ENCODE measurements around the gene NSFL1C.

DNA sequence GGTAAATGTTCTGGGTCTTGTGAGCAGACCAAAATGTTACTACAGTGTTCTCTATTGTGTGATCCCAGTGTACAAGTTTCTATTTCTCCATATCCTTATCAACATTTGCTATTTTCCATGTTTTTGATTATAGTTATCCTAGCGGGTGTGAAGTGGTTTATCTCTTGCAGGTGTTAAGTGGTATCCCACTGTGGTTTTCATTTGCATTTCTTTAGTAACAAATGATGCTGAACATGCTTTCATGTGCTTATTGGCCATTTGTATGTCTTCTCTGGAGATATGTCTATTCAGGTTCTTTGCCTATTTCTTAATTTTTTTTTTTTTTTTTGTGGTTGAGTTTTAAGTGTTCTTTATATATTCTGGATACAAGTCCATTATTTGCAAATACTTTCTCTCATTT, 35.5 kb downstream of the NSFL1C start:
- TF ChIP-seq, protein P1, sequence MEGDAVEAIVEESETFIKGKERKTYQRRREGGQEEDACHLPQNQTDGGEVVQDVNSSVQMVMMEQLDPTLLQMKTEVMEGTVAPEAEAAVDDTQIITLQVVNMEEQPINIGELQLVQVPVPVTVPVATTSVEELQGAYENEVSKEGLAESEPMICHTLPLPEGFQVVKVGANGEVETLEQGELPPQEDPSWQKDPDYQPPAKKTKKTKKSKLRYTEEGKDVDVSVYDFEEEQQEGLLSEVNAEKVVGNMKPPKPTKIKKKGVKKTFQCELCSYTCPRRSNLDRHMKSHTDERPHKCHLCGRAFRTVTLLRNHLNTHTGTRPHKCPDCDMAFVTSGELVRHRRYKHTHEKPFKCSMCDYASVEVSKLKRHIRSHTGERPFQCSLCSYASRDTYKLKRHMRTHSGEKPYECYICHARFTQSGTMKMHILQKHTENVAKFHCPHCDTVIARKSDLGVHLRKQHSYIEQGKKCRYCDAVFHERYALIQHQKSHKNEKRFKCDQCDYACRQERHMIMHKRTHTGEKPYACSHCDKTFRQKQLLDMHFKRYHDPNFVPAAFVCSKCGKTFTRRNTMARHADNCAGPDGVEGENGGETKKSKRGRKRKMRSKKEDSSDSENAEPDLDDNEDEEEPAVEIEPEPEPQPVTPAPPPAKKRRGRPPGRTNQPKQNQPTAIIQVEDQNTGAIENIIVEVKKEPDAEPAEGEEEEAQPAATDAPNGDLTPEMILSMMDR (conservative IDR thresholded peaks at IDR 0.05; ENCODE audit: low read length) = no peak
- no peak for TF ChIP-seq EZH2phosphoT487 (IDR thresholded peaks at IDR 0.05; ENCODE audit: borderline replicate concordance, low read depth, low read length)

Data from OCI-LY7 (cell line).